Loucy (cell line): Measurements from ENCODE around the gene GREB1L.

ENCODE experiments used
- H2AFZ ChIP-seq: fragments of 200-600 bp; sonication (generic); 2 replicates; pipeline ENCODE4 v1.6.0; 2016; ENCODE audit warnings: antibody characterized with exemption, mild to moderate bottlenecking, low read length, moderate library complexity
- H3F3A ChIP-seq: fragments of 200-600 bp; 2 replicates; pipeline ENCODE4 v1.6.0; 2016; ENCODE audit warnings: antibody characterized with exemption, low read depth, mild to moderate bottlenecking
- H3K27me3 ChIP-seq: fragments of 200-600 bp; sonication (generic); 2 replicates; pipeline ENCODE4 v1.6.1; 2014; ENCODE audit warnings: low read length, mild to moderate bottlenecking; ENCODE audit not compliant: insufficient read depth, poor library complexity, severe bottlenecking
- H3K36me3 ChIP-seq: fragments of 200-600 bp; sonication (generic); 2 replicates; pipeline ENCODE4 v1.6.1; 2016; ENCODE audit warnings: low read length; ENCODE audit not compliant: insufficient read depth
- H3K4me1 ChIP-seq: fragments of 200-600 bp; sonication (generic); 2 replicates; pipeline ENCODE4 v1.5.1; 2014; ENCODE audit warnings: low read length, mild to moderate bottlenecking; ENCODE audit not compliant: insufficient read depth, poor library complexity, severe bottlenecking
- H3K4me2 ChIP-seq: fragments of 200-600 bp; sonication (generic); 2 replicates; pipeline ENCODE4 v1.6.0; 2014; ENCODE audit warnings: antibody characterized with exemption, low read length, low read depth, mild to moderate bottlenecking; ENCODE audit not compliant: poor library complexity, severe bottlenecking
- H3K4me3 ChIP-seq: fragments of 200-600 bp; sonication (generic); 2 replicates; pipeline ENCODE4 v1.5.1; 2014; ENCODE audit warnings: low read length, mild to moderate bottlenecking, mixed read lengths; ENCODE audit not compliant: poor library complexity, severe bottlenecking
- H3K79me2 ChIP-seq: fragments of 200-600 bp; sonication (generic); 2 replicates; pipeline ENCODE4 v1.6.1; 2014; ENCODE audit warnings: low read length; ENCODE audit not compliant: insufficient read depth
- H3K9ac ChIP-seq: fragments of 200-600 bp; sonication (generic); 2 replicates; pipeline ENCODE4 v1.6.0; 2014; ENCODE audit warnings: mild to moderate bottlenecking, low read depth, low read length, moderate library complexity; ENCODE audit not compliant: poor library complexity, severe bottlenecking
- H3K9me2 ChIP-seq: fragments of 200-600 bp; sonication (generic); replicated peaks from 2 replicates; pipeline ENCODE4 v1.6.1; 2016; ENCODE audit warnings: low read depth, low read length, mixed read lengths
- H3K9me3 ChIP-seq: fragments of 200-600 bp; sonication (generic); 2 replicates; pipeline ENCODE4 v1.6.1; 2014; ENCODE audit warnings: mild to moderate bottlenecking, antibody characterized with exemption, low read length, low read depth; ENCODE audit not compliant: insufficient read depth
- H4K20me1 ChIP-seq: fragments of 200-600 bp; sonication (generic); 2 replicates; pipeline ENCODE4 v1.6.0; 2014; ENCODE audit warnings: antibody characterized with exemption, low read length, mild to moderate bottlenecking; ENCODE audit not compliant: insufficient read depth, poor library complexity, severe bottlenecking
- CTCF ChIP-seq: fragments of 200-600 bp; sonication (generic); conservative IDR thresholded peaks from 2 replicates; pipeline ENCODE4 v1.5.1; 2014; ENCODE audit warnings: mild to moderate bottlenecking, antibody characterized with exemption, low read length
- EZH2phosphoT487 ChIP-seq: fragments of 200-600 bp; IDR thresholded peaks from 2 replicates; pipeline ENCODE4 v1.6.1; 2018; ENCODE audit warnings: antibody characterized with exemption, mild to moderate bottlenecking, moderate library complexity, borderline replicate concordance

GREB1L gene

GRCh38 chr18:21522530-21522929, 280.5 kb downstream of the GREB1L start:
- H3F3A ChIP-seq: no peaks in the 10 kb centered on the region
- H3K9ac ChIP-seq: no peak overlapping the region
- H3K27me3 ChIP-seq: no peaks in the 10 kb centered on the region
- no peaks in the 10 kb centered on the region for H3K9me2 ChIP-seq
- H4K20me1 ChIP-seq: no peaks in the 10 kb centered on the region
- TF ChIP-seq EZH2phosphoT487 (no peak), CTCF (no peak)
- no peaks in the 10 kb centered on the region for H3K9me3 ChIP-seq
- no peak overlapping the region for H3K4me3 ChIP-seq
- no peaks in the 10 kb centered on the region for H3K79me2 ChIP-seq
- no peaks in the 10 kb centered on the region for H3K4me1 ChIP-seq
- H2AFZ ChIP-seq: no peak overlapping the region
- peaks cover 28% of the 10 kb centered on the region; the same call in 1 of the 2 replicates for H3K36me3 ChIP-seq
- H3K4me2 ChIP-seq: no peak overlapping the region

GRCh38 chr18:21525916-21526315, 283.9 kb downstream of the GREB1L start:
- TF ChIP-seq CTCF: no peak
- TF ChIP-seq EZH2phosphoT487: no peak
- Histone ChIP-seq H4K20me1 (no peaks in the 10 kb centered on the region), H3K36me3 (peaks cover 58% of the 10 kb centered on the region; the same call in 1 of the 2 replicates), H3K4me2 (no peak overlapping the region), H3K9me2 (no peaks in the 10 kb centered on the region), H3K4me1 (no peaks in the 10 kb centered on the region), H3K4me3 (no peak overlapping the region), H3K79me2 (no peaks in the 10 kb centered on the region), H3K9ac (no peak overlapping the region), H3F3A (no peaks in the 10 kb centered on the region), H3K27me3 (no peaks in the 10 kb centered on the region), H3K9me3 (no peaks in the 10 kb centered on the region), H2AFZ (no peak overlapping the region)

- H2AFZ ChIP-seq: no peak overlapping the region
- peaks cover 64% of the 10 kb centered on the region; the same call in 1 of the 2 replicates for H3K36me3 ChIP-seq
- H3K4me3 ChIP-seq: no peak overlapping the region
- no peaks in the 10 kb centered on the region for H3K9me3 ChIP-seq
- H3K4me2 ChIP-seq: no peak overlapping the region
- H3K9ac ChIP-seq: no peak overlapping the region
- no peaks in the 10 kb centered on the region for H3K4me1 ChIP-seq
- H3K27me3 ChIP-seq: no peaks in the 10 kb centered on the region
- TF ChIP-seq EZH2phosphoT487: no peak
- TF ChIP-seq CTCF: no peak
- no peaks in the 10 kb centered on the region for H3F3A ChIP-seq
- no peaks in the 10 kb centered on the region for H3K79me2 ChIP-seq
- H4K20me1 ChIP-seq: no peaks in the 10 kb centered on the region
- H3K9me2 ChIP-seq: no peaks in the 10 kb centered on the region
These were observed 284.4 kb downstream of the GREB1L start for GRCh38 chr18:21526463-21526862.
